Psoas muscle (tissue), 8 donors: ENCODE measurements around the gene TMEM218. TPM values are rescaled to one million over a fixed set of nuclear protein-coding genes. Genes with fewer than 3 reads are reported as not detected.

Experiments
- ATAC-seq, 4 donors: fragments of 200-7000 bp; cut with Tn5 transposase; one replicate each; pipeline ENCODE4 v1.9.1; 2020; ENCODE audit warnings: moderate library complexity in 3 of 4, mild to moderate bottlenecking in 2 of 4
- DNase-seq, 2 donors: peaks; one replicate each; pipeline ENCODE4 v3.0.0-alpha.2; 2020
- H3K27ac ChIP-seq: fragments of 200-600 bp; one replicate; pipeline ENCODE4 v1.8.0; 2022
- H3K27me3 ChIP-seq, 3 donors: fragments of 200-600 bp in 1 of 3; one replicate each; pipeline versions ENCODE4 v1.6.1 to v1.8.0; 2013 to 2022; ENCODE audit warnings: low read length in 2 of 3, mild to moderate bottlenecking in 2 of 3, moderate library complexity in 1 of 3; ENCODE audit not compliant: insufficient read depth in 3 of 3
- H3K36me3 ChIP-seq, 2 donors: fragments of 200-600 bp in 1 of 2; one replicate each; pipeline versions ENCODE4 v1.6.1 to v1.8.0; 2013 to 2022; ENCODE audit warnings: low read depth in 1 of 2, mild to moderate bottlenecking in 1 of 2, moderate library complexity in 1 of 2; ENCODE audit not compliant: insufficient read depth in 1 of 2
- H3K4me1 ChIP-seq: fragments of 200-600 bp; one replicate; pipeline ENCODE4 v1.8.0; 2022
- H3K4me3 ChIP-seq: fragments of 200-600 bp; one replicate; pipeline ENCODE4 v1.8.0; 2022; ENCODE audit warnings: mild to moderate bottlenecking
- H3K9me3 ChIP-seq: fragments of 200-600 bp; one replicate; pipeline ENCODE4 v1.8.0; 2022
- CTCF ChIP-seq: fragments of 200-600 bp; IDR thresholded peaks from one replicate; pipeline ENCODE4 v1.8.0; 2022; ENCODE audit warnings: antibody characterized with exemption
- WGBS, 3 donors: extraction: QIAGEN DNeasy Blood & Tissue Kit; methylation state at CpG; one replicate each; pipeline versions ENCODE4 v1.1.6 to v1.1.7; 2013; 5-methylcytosine and 5-hydroxymethylcytosine counted together
- intact Hi-C, 2 donors: fragments of 100-400 bp; cut with DNase I; formaldehyde crosslinking; loops; one replicate each; pipeline versions ENCODE4 v1.11.0 to v1.14.2; 2022
- polyA plus RNA-seq, 3 donors: library from polyadenylated mRNA; stranded (reverse); fragments of 200-250 nt; gene quantifications; one replicate each; pipeline ENCODE4 v1.2.3, GENCODE V29; 2013
- total RNA-seq, 4 donors: library from RNA; stranded (reverse); fragmentation: NEBNext Ultra II Directional in 2 of 4; extraction: Animal tissue kit (Norgen Biotek cat#: 25700) in 2 of 4; gene quantifications; one replicate each; pipeline versions ENCODE4 v1.2.1 to v1.2.4, GENCODE V29; 2021 to 2023
- donor health status: healthy with polysubstance abuse.
- donor health status: DM: no; HTN: no; CAD: no; lungs with moderate emphysema.
- donor health status: Bipolar disorder and iron deficiency.
- donor health status: healthy.
- donor health status: DM: yes; HTN: yes; CAD: no.
- donor health status: DM: no; HTN: no; CAD: no.
- donor health status: DM: no; HTN: no; CAD: no.
- donor health status: DM: yes; HTN: yes; CAD: no.

TMEM218 gene
- total and polyA plus RNA-seq, 7 donors: 4.9 to 30.3 (median 12.1) TPM

GRCh38 chr11:125132596-125132995, 21.2 kb upstream of the TMEM218 start:
- TF ChIP-seq CTCF: no peak
- no peak for ATAC-seq
- no peak overlapping the region for H3K4me3 ChIP-seq
- no peaks in the 10 kb centered on the region for H3K9me3 ChIP-seq
- H3K27me3 ChIP-seq: peaks cover 0 to 30% (median 0%) of the 10 kb centered on the region in 3 donors
- H3K27ac ChIP-seq: no peak overlapping the region
- no peaks in the 10 kb centered on the region for H3K36me3 ChIP-seq
- DNase-seq: no peak
- intact Hi-C loops: no loop called here
- WGBS, 3 donors: 72 to 75% (median 72%) methylated on average over 7 of the region's 7 CpGs
- H3K4me1 ChIP-seq: no peaks in the 10 kb centered on the region

DNA sequence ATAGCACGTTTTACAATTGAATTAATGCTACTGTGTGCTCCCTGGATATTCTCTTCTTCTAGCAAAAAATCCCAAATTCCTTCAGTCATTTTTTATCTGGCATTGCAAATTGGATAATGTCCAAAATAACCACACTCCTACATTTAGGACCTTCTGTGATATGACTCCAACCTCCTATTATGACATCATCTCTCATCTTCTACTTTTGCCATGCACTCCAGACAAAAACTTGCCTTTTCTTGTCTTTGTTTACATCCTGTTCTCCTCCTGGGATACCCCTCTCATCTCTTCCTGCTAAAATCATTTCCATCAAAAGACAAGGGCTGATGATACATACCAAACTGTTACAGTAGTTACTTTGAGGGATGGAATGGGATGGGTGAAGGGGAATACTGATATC, 20.6 kb upstream of the TMEM218 start:
- Histone ChIP-seq H3K9me3 (no peaks in the 10 kb centered on the region), H3K27me3 (peaks cover 0 to 30% (median 0%) of the 10 kb centered on the region in 3 donors), H3K4me3 (no peak overlapping the region), H3K27ac (no peak overlapping the region), H3K36me3 (no peaks in the 10 kb centered on the region), H3K4me1 (no peaks in the 10 kb centered on the region)
- WGBS, 3 donors: 69 to 76% (median 69%) methylated on average over 1 of the region's 1 CpG
- intact Hi-C loops: no loop called here
- ATAC-seq: no peak
- DNase-seq: no peak
- TF ChIP-seq CTCF: no peak

- H3K9me3 ChIP-seq: no peaks in the 10 kb centered on the region
- H3K27ac ChIP-seq: no peak overlapping the region
- 80 to 81% (median 80%) methylated on average over 22 of the region's 22 CpGs for WGBS, 3 donors
- intact Hi-C loops: loop anchor here in 1 of 2 donors (10.0 kb wide), 1 partner anchor 175 kb away; the partner anchor contains the start of gene CCDC15
- H3K4me1 ChIP-seq: no peaks in the 10 kb centered on the region
- ATAC-seq (no peak), DNase-seq (no peak)
- TF ChIP-seq CTCF: no peak
- H3K36me3 ChIP-seq: no peaks in the 10 kb centered on the region
- H3K27me3 ChIP-seq: peaks cover 0 to 27% (median 0%) of the 10 kb centered on the region in 3 donors
- H3K4me3 ChIP-seq: no peak overlapping the region
Observed at GRCh38 chr11:125129316-125129993, 18.0 kb upstream of the TMEM218 start.

GRCh38 chr11:125128450-125128849, 17.0 kb upstream of the TMEM218 start:
- 38 to 62% (median 39%) methylated on average over 4 of the region's 4 CpGs for WGBS, 3 donors
- ATAC-seq: no peak
- H3K27ac ChIP-seq: no peak overlapping the region
- no peaks in the 10 kb centered on the region for H3K36me3 ChIP-seq
- H3K4me3 ChIP-seq: no peak overlapping the region
- no peak for TF ChIP-seq CTCF
- no peak for DNase-seq
- H3K9me3 ChIP-seq: no peaks in the 10 kb centered on the region
- peaks cover 0 to 20% (median 0%) of the 10 kb centered on the region in 3 donors for H3K27me3 ChIP-seq
- H3K4me1 ChIP-seq: no peaks in the 10 kb centered on the region
- intact Hi-C loops: loop anchor here in 1 of 2 donors (10.0 kb wide), 1 partner anchor 174 kb away; the partner anchor contains the start of gene CCDC15
